Activated CD8-positive, alpha-beta memory T cell treated with anti-CD3 and anti-CD28 coated beads for 24 hours (primary cell): ENCODE data around the gene POMC.
"Not testable (repeated sequence)": the region's sequence is repeated elsewhere in the genome, so short reads cannot be mapped to it uniquely, and the experiment has no call there.

Experiments
- DNase-seq: peaks from one replicate; pipeline ENCODE4 v3.0.0-alpha.2; 2020

Gene POMC

GRCh38 chr2:25168256-25169072 is at the start of gene POMC:
POMC (minus strand) TSS chr2:25168580; CDS start chr2:25164772, 3,808 bp downstream.
- DNase-seq: peak; percentile 77

DNA sequence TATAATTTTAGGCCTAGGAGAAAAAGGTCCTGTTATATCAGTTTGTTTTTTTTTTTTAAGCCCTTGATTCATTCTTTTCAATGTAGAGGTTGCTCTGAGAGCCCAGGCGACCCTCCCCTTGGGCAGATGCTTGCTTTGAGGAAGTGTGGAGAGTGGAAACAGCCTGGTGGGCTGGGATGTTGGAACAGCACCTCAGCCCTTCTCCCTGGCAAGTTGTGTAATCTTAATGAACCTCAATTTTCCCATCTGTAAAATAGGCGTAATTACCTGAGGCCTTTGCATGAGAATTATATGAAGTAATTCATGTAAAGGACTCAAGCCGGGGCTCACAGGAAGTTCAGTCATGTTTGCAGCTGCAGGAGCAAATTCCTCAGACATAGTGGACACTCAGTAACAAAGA is 49.7 kb upstream of the POMC start:
- DNase-seq: no peak

DNA sequence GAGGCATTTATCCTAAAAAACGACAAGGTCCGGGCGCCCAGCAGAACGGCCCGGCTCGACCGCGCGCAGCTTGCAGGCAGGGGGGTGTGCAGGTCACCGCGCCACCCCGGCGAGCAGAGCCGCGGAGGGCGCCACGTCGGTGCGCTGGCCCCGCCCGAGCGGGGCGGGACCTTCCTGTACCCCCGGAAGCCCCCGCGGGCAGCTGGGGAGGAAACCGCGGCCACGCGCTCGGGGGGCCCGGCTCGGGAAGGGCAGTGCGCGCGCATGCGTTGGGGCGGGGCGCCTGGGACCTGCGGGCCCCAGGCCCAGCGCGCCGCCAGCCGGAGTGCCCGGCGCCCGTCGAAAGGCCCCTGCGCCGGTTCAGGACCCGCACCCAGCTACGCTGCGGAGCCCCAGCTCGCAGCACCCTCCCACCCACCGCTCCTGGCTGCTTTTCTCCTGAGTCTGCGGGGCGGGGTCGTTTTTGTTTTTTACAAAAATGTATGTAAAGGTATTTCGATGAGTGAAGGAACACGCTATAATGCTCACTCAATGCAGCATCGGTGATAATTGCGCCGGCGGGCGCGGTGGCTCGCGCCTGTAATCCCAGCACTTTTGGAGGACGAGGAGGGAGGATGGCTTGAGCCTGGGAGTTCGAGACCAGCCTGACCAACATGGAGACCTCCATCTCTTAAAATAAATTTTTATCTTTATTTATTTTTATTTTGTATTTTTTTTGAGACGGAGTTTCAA is 47.7 kb upstream of the POMC start:
- peak; percentile 95 for DNase-seq

DNA sequence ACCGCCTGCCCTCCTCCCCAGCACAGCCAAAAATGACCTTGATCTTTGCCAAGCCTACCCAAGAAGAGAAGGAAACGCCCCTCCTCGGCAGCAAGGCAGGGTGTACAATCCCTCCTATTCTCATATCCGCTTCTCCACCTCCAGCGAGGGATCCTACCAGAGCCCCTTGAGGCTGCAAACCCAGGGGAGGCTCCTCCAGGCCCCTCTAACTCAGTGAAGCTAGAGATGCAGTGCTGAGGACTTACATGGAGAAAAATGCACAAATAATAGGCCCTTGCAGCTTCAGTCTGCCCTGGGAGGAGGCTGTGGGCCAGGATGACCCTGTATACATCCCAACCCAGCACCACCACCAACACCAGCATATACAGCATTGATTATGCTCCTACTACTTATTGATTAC is 46.9 kb upstream of the POMC start:
- no peak for DNase-seq

DNA sequence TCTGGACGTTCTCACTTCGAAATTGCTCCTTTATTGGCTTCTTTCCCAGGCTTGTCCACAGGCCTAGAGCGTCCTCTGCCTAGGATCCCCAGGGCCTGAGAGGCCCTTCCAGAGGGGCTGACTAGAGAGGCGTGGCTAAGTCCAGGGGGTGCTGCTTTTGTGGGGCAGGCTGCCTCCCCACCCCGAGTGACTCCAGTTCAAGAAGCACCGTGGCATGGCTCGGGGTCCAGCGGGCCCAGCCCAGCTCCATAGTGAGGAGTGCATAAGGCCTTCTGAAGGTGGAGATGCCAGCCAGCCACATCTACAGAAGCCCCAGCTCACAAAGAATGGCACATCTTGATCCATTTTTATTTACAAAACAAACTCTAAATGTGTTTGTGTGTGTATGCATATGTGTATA is 44.8 kb upstream of the POMC start:
- DNase-seq: no peak

DNA sequence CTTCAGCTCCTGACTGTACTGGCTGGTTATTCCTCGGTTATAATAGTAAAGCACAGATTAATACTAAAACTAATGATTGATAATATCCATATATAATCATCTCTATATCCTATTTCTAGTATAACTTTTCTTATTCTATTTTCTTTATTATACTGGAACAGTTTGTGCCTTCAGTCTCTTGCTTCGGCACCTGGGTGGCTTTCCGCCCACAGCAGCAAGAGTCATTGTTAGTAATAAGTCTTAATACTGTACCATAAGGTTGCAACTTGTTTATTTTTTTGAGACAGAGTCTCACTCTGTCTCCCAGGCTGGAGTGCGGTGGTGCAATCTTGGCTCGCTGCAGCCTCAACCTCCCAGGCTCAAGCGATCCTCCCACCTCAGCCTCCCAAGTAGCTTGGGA is 42.5 kb upstream of the POMC start:
- DNase-seq: not testable (repeated sequence)

DNA sequence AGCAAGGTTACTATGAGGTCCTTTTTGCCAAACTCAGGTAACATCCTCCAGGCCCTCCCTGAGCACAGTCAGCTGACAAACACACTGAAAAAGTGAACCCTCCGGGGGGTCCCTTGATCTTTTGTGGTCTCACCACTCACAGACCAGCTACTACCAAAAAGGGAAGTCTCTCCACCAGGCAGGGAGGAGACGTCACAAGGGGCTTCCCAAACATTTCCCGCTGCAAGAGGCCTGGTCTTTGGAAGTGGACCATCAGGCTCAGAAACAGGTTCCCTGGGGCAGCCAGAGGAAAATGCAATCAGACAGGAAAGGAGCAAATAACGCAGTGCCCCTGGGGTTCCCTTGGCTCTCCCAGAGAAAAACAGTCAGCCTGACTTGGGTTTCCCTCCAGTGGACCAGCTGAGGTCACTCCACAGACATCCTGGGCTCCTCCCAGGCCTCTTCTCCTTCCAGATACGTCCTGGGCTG is 38.7 kb upstream of the POMC start:
- no peak for DNase-seq

GRCh38 chr2:25204190-25204838 is 35.9 kb upstream of the POMC start:
- no peak for DNase-seq

DNA sequence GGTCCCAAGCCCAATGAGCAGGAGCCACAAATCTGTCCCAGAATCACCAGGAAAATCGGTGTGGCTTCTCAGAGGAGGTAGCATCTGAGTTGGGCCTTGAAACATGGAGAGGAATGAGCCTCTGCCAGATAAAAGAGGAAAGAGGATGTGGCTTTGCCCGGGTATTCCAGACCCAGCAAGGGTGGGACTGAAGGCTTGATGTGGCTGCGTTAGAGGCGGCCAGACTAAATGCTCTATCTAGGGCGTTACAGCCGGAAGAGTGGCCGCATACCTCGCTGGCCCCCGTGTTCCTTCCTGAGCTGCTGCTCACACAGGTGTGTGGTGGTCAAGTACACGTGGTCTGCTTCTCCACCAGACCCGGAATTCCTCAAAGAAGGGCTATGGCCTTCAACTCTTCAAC is 33.9 kb upstream of the POMC start:
- DNase-seq: no peak

GRCh38 chr2:25201794-25202193 is 33.4 kb upstream of the POMC start:
- DNase-seq: no peak

- no peak for DNase-seq
Observed at GRCh38 chr2:25201265-25201664, 32.9 kb upstream of the POMC start.

DNA sequence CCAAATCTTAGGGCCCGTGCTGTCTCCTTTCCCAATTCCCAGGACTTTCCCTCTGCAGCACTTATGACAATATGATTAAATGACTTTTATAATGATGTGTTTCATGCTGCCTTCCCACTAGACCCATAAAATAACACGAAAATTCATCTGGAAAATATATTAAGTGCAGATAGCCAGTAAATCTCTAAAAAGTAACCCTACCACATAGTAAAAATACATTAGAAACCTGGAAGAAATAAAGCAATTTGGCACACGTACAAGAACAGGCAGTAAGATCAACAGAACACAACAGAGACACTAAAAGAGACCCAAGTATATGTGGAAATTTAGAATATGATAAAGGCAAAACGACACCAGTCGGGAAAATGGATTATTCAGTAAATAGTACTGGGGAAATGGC is 30.2 kb upstream of the POMC start:
- DNase-seq: no peak

DNA sequence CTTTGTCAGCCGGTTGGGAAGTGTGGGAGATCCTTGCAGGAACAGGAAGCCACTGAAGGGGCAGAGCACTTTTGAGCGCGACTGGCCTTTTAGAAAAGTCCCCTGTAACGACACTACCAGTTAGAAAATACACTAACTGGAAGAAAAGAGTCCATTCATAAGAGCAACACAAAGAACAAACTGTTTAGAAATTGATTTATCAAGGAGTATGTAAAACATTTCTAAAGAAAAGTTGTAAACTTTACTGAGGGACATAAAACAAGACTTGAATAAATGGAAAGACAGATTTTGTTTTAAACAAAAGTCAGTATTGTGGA is 29.8 kb upstream of the POMC start:
- no peak for DNase-seq

DNA sequence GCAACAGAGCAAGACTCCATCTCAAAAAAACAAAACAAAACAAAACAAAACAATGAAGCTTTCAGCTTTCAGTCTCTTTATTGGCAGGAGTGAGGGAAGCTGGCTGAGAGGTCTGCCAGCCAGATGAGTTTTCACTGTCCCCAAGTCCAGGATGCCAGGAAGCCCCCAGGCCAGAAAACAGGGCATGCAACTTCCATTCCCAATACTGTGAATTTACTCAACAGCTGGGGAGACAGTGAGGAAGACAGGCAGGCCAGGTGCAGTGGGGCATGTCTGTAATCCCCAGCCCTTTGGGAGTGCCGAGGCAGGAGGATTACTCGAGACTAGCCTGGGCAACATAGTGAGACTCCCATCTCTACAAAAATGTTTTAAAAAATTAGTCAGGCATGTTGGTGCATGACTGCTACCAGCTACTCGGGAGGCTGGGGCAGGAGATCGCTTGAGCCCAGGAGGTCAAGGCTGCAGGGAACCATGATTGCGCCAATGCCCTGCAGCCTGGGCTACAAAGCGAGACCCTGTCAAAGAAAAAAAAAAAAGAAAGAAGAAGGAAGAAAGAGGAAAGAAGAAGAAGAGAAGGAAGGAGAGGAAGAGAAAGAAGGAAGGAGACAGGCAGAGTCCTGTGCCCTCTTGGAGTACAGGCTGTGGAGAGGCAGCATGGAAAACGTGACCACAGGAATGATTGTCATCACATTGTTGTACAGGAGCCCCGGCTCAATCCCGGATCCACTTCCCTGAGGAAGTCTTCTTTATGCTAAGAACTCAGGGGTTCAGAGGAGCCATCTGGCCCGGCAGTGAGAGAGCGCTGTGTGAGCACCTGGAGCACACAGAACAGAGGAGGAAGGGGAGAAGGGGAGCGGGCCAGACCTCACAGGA is 29.2 kb upstream of the POMC start:
- DNase-seq: no peak

- no peak for DNase-seq
Observed at GRCh38 chr2:25194576-25195122, 26.3 kb upstream of the POMC start.

DNA sequence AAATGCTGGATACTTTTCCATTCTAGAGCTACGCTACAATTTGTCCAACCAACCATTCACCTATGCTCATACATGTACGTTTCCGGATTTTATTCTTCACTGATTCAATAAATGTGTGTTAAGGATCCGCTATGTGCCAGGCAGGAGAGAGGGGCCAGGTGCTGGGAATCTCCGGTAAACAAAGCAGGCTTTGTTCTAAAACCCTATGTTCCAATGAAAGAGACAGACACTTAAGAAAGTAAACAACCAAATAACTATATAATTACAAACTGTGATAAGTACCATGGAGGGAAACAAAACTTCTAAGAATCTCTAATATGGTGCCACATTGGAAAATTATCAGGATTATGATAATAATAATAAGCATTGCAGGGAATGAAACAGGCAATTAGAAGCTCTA is 22.2 kb upstream of the POMC start:
- no peak for DNase-seq

- no peak for DNase-seq
Observed at GRCh38 chr2:25188405-25188804, 20.0 kb upstream of the POMC start.

DNA sequence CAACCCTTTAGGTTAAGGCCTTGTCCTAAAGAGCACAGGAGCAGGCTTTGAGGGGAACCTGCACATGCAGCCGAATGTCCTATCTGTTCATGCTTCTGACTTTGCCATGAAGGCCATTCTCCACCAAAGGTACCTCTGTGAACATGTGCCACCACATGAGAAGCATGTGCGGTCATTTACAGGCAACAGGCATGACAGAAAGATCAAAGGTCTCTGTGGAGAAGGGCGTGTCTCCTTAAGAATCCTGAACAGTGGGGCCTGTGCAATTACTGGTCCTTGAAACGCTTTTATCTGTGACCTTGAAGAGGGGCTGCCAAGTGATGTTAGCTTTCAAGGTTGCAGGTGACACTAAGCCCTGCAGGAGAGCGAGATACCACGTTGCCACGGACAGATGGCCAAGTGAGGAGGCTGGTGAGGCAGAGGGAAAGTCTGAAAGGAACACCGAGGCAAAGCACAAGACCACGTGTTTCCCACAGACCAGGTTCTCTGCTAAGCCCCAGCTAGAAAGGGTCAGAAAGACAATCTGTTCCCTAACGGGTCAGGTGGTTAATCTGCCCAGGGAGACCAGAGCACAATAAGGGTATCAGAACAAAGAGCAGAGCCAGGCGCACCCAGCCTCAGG is 19.5 kb upstream of the POMC start:
- DNase-seq: no peak

- DNase-seq: no peak
Observed at GRCh38 chr2:25184254-25184653, 15.9 kb upstream of the POMC start.

GRCh38 chr2:25178976-25179375 is 10.6 kb upstream of the POMC start:
- DNase-seq: no peak

- DNase-seq: no peak
Observed at GRCh38 chr2:25177211-25177611, 8.8 kb upstream of the POMC start.

GRCh38 chr2:25176541-25177181 is 8.3 kb upstream of the POMC start:
- no peak for DNase-seq
